GM12878 (cell line): ENCODE measurements around the gene EEF2K. TPM values are rescaled to one million over a fixed set of nuclear protein-coding genes. Genes with fewer than 3 reads are reported as not detected.

Experiments used
- BACH1 ChIP-seq: fragments of 450-650 bp; IDR thresholded peaks from 2 replicates; pipeline ENCODE4 v1.6.1; 2017; ENCODE audit warnings: mild to moderate bottlenecking, borderline replicate concordance
- BCL11A ChIP-seq: IDR thresholded peaks from 2 replicates; pipeline ENCODE4 v1.6.1; 2011; ENCODE audit warnings: low read depth, low read length
- CHD2 ChIP-seq: IDR thresholded peaks from 2 replicates; pipeline ENCODE4 v1.6.1; 2011; ENCODE audit warnings: low read depth, low read length, improper control_type of control experiment, borderline replicate concordance
- CHD4 ChIP-seq: fragments of 200-600 bp; sonication (generic); IDR thresholded peaks from 2 replicates; pipeline ENCODE4 v1.6.1; 2016; ENCODE audit warnings: mild to moderate bottlenecking
- DPF2 ChIP-seq: fragments of 450-650 bp; IDR thresholded peaks from 2 replicates; pipeline ENCODE4 v1.6.1; 2017; ENCODE audit warnings: mild to moderate bottlenecking
- ETV6 ChIP-seq, 2 experiments: fragments of 450-650 bp in 1 of 2; IDR thresholded peaks in 1 of 2; conservative IDR thresholded peaks in 1 of 2; 2 replicates each; pipeline ENCODE4 v1.6.1; 2014; ENCODE audit warnings: antibody characterized with exemption in 1 of 2, borderline replicate concordance in 1 of 2, low read depth in 1 of 2, mild to moderate bottlenecking in 1 of 2, moderate library complexity in 1 of 2
- IKZF2 ChIP-seq, 2 experiments: fragments of 450-650 bp; IDR thresholded peaks; 2 replicates each; pipeline ENCODE4 v1.6.1; 2017; ENCODE audit warnings: mild to moderate bottlenecking in 2 of 2, moderate library complexity in 2 of 2
- KLF5 ChIP-seq: fragments of 450-650 bp; IDR thresholded peaks from 2 replicates; pipeline ENCODE4 v1.6.1; 2014; ENCODE audit warnings: mild to moderate bottlenecking; ENCODE audit not compliant: partially characterized antibody
- MYB ChIP-seq: fragments of 150-350 bp; IDR thresholded peaks from 2 replicates; pipeline ENCODE4 v1.6.1; 2014; ENCODE audit warnings: mild to moderate bottlenecking, low read depth, low read length, borderline replicate concordance
- MYC ChIP-seq: IDR thresholded peaks from 2 replicates; pipeline ENCODE4 v1.6.1; 2011; ENCODE audit warnings: mild to moderate bottlenecking, low read length, moderate library complexity, inconsistent platforms; ENCODE audit not compliant: insufficient read depth, insufficient replicate concordance, insufficient read length, severe bottlenecking
- NR2F1 ChIP-seq: fragments of 450-650 bp; conservative IDR thresholded peaks from 2 replicates; pipeline ENCODE4 v1.6.1; 2017; ENCODE audit warnings: mild to moderate bottlenecking
- SP1 ChIP-seq: IDR thresholded peaks from one replicate; pipeline ENCODE4 v1.6.1; 2011; ENCODE audit warnings: low read depth, low read length
- SREBF1 ChIP-seq: IDR thresholded peaks from 2 replicates; pipeline ENCODE4 v1.6.1; 2012; ENCODE audit warnings: mild to moderate bottlenecking, low read length
- SUZ12 ChIP-seq: fragments of 200-600 bp; sonication (generic); IDR thresholded peaks from one replicate; pipeline ENCODE4 v1.6.1; 2018; ENCODE audit warnings: antibody characterized with exemption, mild to moderate bottlenecking; ENCODE audit not compliant: unreplicated experiment
- TAF1 ChIP-seq: IDR thresholded peaks from 2 replicates; pipeline ENCODE4 v1.6.1; 2011; ENCODE audit warnings: mild to moderate bottlenecking, low read depth, low read length, borderline replicate concordance
- TBL1XR1 ChIP-seq: IDR thresholded peaks from 2 replicates; pipeline ENCODE4 v1.6.1; 2012; ENCODE audit warnings: low read depth, low read length, improper control_type of control experiment
- TCF12 ChIP-seq: IDR thresholded peaks from 2 replicates; pipeline ENCODE4 v1.6.1; 2011; ENCODE audit warnings: low read depth, mild to moderate bottlenecking, low read length
- TCF3 ChIP-seq: IDR thresholded peaks from 2 replicates; pipeline ENCODE4 v1.6.1; 2012; ENCODE audit warnings: low read depth, mild to moderate bottlenecking, low read length, borderline replicate concordance; ENCODE audit not compliant: insufficient read depth
- YBX1 ChIP-seq: fragments of 450-650 bp; IDR thresholded peaks from 2 replicates; pipeline ENCODE4 v1.6.1; 2016; ENCODE audit warnings: antibody characterized with exemption
- ZNF217 ChIP-seq: fragments of 450-650 bp; IDR thresholded peaks from 2 replicates; pipeline ENCODE4 v1.6.1; 2017; ENCODE audit warnings: antibody characterized with exemption, mild to moderate bottlenecking
- ZNF274 ChIP-seq: IDR thresholded peaks from one replicate; pipeline ENCODE4 v1.8.0; 2011; ENCODE audit not compliant: insufficient read length, insufficient read depth
- ZNF384 ChIP-seq: IDR thresholded peaks from 2 replicates; pipeline ENCODE4 v1.6.1; 2012; ENCODE audit warnings: low read depth, mild to moderate bottlenecking, low read length, improper control_type of control experiment, borderline replicate concordance
- polyA plus RNA-seq, 11 experiments: library from polyadenylated mRNA; depleted of rRNA in 4 of 11; unstranded in 6 of 11; stranded (reverse) in 5 of 11; fragments of >200 nt; fragmentation: Nextera tagmentation in 4 of 11; fragmentation: Illumina TruSeq in 1 of 11; extraction: Ambion mirVana in 4 of 11; extraction: Trizol in 1 of 11; gene quantifications; 1 replicate in 1 of 11; 2 replicates in 10 of 11; pipeline versions ENCODE4 v1.2.1 to v1.2.3, GENCODE V29; 2011 to 2016; ENCODE audit warnings: inconsistent platforms in 2 of 11, missing spikeins in 2 of 11, low read depth in 1 of 11
- total RNA-seq, 4 experiments: library from RNA; depleted of rRNA in 3 of 4; stranded (reverse); fragments of >200 nt in 3 of 4; fragmentation: Illumina TruSeq in 1 of 4; extraction: Trizol in 1 of 4; gene quantifications; 2 replicates each; pipeline versions ENCODE4 v1.2.1 to v1.2.3, GENCODE V29; 2013 to 2021

EEF2K gene
- total and polyA plus RNA-seq, 10 of the 15 experiments (the other 5 are each of a cell fraction or from before 2014, with no cell fraction given) = 2.0 to 29.6 (median 12.2) TPM

DNA sequence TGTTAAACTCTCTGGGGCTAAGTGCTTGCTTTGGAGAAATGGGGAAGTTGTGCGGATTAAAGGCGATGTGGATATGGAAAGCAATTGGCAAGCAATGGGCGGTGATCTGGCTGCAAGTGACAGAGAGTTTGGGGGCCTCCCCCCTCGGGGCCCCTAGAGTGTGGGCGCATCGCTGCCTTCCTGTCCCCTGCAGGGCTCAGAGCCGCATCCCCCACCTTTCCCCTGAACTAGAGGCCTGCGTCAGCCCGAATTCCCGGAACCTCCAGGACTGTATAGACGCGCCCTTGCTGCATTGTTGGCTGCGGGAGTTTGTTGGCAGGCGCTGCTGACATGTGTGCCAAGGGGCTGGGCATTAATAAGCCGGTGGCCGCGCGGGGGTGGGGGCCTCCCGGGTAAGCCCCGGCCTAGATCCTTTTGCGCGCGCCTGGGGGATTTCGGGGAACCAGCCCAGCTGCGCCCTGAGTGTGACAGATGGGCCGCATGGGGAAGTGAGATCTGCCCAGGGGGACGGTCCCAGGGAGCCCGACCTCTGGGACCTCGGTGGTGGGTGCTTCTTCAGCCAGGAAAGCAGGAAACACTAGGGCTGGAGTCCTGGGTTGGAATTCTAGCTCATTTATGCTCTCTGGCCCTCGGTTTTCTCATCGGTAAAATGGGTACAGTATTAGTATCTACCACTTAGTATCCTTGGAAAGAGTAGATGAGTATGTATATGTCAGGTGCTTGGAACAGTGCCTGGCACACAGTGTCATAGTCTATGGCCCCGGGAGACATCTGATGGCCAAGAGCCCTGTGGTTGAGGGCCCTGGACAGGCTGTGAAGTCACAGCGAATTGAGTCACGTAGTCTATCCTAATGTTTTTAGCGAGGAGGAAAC, 1.0 kb downstream of the EEF2K start (continued):
- 0 out of 4 replicates have a peak, but pooled peaks of 1 of the 2 experiments have one; percentile 27 for TF ChIP-seq ETV6 (conservative IDR thresholded peaks at IDR 0.05 in 1 of 2, IDR thresholded peaks at IDR 0.05 in 1 of 2; ENCODE audit: borderline replicate concordance in 1 of 2, low read depth in 1 of 2)
- TF ChIP-seq SP1 = peak; percentile 8
- peak; percentile 9; the same call in 1 of the 2 replicates for TF ChIP-seq BCL11A
- TF ChIP-seq DPF2 = peak; percentile 83
- TF ChIP-seq CHD2 = peak; percentile 51; the same call in 1 of the 2 replicates
- peak; percentile 91 for TF ChIP-seq NR2F1
- peak; percentile 97 for TF ChIP-seq TCF12
- TF ChIP-seq ZNF384 = no peak
- peak; percentile 22 for TF ChIP-seq KLF5
- 0 out of 2 replicates have a peak, but pooled peaks have one; percentile 21 for TF ChIP-seq SREBF1
- TF ChIP-seq YBX1 = no peak
- TF ChIP-seq MYC = no peak
- 0 out of 2 replicates have a peak, but pooled peaks have one; percentile 14 for TF ChIP-seq MYB
- no peak for TF ChIP-seq CHD4
- peak; percentile 61; the same call in 1 of the 2 replicates for TF ChIP-seq BACH1
- no peak for TF ChIP-seq TBL1XR1
- peak; percentile 65; the same call in 1 of the 2 replicates for TF ChIP-seq ZNF217
- peak; percentile 26; the same call in 1 of the 2 replicates for TF ChIP-seq TAF1
- TF ChIP-seq TCF3 = peak; percentile 89
- no peak for TF ChIP-seq ZNF274
- TF ChIP-seq IKZF2 (IDR thresholded peaks at IDR 0.05) = peak; percentile 91 to 94
- TF ChIP-seq SUZ12 = no peak
- TF ChIP-seq, all 136 proteins: peak for 47
